Measurements from ENCODE around the gene NHLRC2.
A peak's percentile ranks its signal among the peaks of the same experiment; 100 is the strongest.
"Not testable (repeated sequence)": the region's sequence is repeated elsewhere in the genome, so short reads cannot be mapped to it uniquely, and the experiment has no call there.

Gene NHLRC2, protein sequence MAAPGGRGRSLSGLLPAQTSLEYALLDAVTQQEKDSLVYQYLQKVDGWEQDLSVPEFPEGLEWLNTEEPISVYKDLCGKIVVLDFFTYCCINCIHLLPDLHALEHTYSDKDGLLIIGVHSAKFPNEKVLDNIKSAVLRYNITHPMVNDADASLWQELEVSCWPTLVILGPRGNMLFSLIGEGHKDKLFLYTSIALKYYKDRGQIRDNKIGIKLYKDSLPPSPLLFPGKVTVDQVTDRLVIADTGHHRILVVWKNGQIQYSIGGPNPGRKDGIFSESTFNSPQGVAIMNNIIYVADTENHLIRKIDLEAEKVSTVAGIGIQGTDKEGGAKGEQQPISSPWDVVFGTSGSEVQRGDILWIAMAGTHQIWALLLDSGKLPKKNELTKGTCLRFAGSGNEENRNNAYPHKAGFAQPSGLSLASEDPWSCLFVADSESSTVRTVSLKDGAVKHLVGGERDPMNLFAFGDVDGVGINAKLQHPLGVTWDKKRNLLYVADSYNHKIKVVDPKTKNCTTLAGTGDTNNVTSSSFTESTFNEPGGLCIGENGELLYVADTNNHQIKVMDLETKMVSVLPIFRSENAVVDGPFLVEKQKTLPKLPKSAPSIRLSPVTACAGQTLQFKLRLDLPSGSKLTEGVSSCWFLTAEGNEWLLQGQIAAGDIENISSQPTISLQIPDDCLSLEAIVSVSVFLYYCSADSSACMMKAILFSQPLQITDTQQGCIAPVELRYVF

GRCh38 chr10:113854013-113854760 is at the start of gene NHLRC2, which contains the start of gene DCLRE1A:
TSS of gene NHLRC2 (plus strand) at chr10:113854661. CDS start at chr10:113854873, 212 bp downstream.
TSS of gene DCLRE1A (minus strand) at chr10:113854082. CDS start at chr10:113853182, 900 bp downstream.
- DNase-seq = peak; percentile 72

DNA sequence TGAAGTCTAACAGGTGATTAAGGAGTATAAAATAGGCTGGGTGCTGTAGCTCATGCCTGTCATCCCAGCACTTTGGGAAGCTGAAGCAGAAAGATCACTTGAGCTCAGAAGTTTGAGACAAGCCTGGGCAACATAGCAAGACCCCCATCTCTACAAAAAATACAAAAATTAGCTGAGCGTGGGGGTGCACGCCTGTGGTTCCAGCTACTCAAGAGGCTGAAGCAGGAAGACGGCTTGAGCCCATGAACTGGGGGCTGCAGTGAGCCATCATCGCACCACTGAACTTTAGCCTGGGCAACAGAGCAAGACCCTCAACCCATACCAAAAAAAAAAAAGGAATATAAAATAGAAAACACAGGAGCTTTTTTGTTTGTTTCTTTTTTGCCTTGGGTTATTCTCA is 48.0 kb upstream of the NHLRC2 start:
- no peak for DNase-seq

DNA sequence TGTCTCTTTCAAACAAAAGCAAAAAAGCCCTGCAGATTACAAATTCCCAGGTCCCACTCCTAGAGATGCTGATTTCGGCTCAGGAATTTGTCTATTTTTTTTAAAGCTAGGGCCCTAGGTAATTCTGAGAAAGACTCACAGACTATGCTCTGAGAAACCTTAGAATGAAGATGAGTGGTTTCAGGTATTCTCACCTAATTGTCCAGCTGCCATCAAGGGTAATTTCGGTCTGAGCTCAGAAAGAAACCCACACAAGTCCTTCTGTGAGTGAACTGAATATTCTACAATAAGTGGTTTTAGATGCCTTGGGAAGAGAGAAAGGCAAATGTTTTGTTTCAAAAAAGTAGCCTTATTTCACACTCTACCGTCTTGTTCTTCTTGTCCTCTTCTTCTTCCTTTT is 46.3 kb upstream of the NHLRC2 start:
- no peak for DNase-seq

DNA sequence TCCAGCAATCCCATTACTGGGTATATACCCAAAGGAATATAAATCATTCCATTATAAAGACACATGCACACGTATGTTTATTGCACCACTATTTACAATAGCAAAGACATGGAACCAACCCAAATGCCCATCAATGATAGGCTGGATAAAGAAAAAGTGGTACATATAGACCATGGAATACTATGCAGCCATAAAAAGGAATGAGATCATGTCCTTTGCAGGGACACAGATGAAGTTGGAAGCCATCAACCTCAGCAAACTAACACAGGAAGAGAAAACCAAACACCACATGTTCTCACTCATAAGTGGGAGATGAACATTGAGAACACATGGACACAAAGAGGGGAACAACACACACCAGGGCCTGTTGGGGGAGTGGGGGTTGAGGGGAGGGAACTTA is 39.8 kb upstream of the NHLRC2 start:
- DNase-seq = not testable (repeated sequence)

GRCh38 chr10:113819989-113820388 is 34.5 kb upstream of the NHLRC2 start:
- no peak for DNase-seq

DNA sequence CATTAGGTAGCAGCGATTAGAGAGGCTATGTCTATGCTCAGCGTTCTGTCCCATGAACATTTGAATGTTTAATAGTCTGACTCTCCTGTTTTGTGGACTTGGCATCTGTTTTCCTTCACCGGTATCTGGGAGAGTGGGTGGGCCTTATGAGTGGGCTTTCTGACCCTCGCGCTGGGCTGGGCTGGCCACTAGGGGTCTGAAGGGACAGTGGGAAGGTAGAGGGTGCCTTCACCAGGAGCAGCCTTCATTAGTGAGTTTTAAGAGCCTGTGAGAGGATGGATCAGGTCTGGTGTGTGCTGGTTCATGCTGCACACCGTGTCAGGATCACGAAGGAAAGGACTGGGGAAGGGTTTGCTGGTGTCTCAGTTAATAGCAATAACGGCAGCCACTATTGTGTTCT is 34.0 kb upstream of the NHLRC2 start:
- no peak for DNase-seq

DNA sequence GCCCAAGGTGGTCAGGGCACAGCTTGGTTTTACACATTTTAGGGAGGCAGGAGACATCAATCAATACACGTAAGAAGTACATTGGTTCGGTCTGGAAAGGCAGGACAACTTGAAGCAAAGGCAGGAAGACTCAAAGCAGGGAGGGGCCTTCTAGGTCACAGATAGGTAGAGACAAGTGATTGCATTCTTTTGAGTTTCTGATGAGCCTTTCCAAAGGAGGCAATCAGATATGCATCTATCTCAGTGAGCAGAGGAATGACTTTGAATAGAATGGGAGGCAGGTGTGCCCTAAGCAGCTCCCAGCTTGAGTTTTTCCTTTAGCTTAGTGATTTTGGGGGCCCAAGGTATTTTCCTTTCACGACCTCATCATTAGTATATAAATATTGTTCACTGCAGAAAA is 33.2 kb upstream of the NHLRC2 start:
- DNase-seq = not testable (repeated sequence)

GRCh38 chr10:113822174-113822573 is 32.3 kb upstream of the NHLRC2 start:
- DNase-seq = no peak

DNA sequence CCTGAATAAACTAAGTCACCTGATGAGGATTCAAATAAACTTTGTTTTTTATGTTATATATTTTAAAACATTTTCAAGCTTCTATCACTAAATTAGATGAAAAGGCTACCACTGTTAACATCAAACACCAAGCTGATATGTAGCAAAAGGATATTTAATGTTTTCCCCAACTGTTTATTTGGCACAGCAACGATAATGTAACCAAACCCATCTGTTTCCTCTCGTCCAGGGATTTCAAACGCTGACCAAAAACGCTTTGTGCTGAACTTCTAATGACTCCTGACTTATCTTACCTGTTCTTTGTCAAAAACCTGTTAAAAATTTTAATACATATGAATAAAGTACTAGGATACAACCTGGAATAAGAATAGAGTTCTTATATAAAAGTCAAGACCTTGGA is 31.1 kb upstream of the NHLRC2 start:
- no peak for DNase-seq

DNA sequence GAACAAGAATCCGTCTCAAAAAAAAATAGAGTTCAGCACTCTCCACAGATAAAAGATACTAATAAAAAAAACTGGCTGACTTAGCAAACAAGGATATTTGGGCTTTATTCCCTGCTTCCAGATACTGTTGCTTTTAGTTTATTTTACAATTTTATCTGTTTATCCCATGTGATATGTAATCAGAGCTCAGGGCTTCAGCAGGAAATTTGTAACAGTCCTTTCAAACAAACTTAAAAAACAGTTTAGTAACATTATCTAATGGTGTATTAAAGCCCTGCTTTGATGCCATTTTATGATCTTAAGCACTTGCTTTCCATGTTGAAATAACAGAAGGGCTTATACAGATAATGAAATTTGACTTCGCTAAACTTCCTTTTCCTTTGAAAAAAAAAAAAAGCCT is 28.7 kb upstream of the NHLRC2 start:
- DNase-seq = no peak

DNA sequence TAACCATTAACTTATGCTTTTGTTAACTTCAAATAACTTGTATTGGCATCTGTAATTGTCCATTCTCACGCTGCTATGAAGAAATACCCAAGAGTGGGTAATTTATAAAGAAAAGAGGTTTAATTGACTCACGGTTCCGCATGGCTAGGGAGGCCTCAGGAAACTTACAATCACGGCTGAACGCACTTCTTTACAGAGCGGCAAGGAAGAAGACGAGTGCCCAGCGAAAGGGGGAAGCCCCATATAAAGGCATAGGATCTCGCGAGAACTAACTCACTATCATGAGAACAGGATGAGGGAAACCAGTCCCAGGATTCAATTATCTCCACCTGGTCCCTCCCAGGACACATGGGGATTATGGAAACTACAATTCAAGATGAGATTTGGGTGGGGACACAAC is 25.9 kb upstream of the NHLRC2 start:
- DNase-seq = not testable (repeated sequence)

- DNase-seq = no peak
These were observed 12.3 kb upstream of the NHLRC2 start for GRCh38 chr10:113842171-113842570.

GRCh38 chr10:113843972-113844485 is 10.4 kb upstream of the NHLRC2 start:
- DNase-seq = no peak

GRCh38 chr10:113846036-113846435 is 8.4 kb upstream of the NHLRC2 start:
- DNase-seq = no peak

GRCh38 chr10:113849140-113849803 is 5.2 kb upstream of the NHLRC2 start:
- DNase-seq = no peak

- DNase-seq = no peak
These were observed 4.5 kb upstream of the NHLRC2 start for GRCh38 chr10:113849946-113850345.

GRCh38 chr10:113853578-113854012 is 866 bp upstream of the NHLRC2 start:
- DNase-seq = no peak

DNA sequence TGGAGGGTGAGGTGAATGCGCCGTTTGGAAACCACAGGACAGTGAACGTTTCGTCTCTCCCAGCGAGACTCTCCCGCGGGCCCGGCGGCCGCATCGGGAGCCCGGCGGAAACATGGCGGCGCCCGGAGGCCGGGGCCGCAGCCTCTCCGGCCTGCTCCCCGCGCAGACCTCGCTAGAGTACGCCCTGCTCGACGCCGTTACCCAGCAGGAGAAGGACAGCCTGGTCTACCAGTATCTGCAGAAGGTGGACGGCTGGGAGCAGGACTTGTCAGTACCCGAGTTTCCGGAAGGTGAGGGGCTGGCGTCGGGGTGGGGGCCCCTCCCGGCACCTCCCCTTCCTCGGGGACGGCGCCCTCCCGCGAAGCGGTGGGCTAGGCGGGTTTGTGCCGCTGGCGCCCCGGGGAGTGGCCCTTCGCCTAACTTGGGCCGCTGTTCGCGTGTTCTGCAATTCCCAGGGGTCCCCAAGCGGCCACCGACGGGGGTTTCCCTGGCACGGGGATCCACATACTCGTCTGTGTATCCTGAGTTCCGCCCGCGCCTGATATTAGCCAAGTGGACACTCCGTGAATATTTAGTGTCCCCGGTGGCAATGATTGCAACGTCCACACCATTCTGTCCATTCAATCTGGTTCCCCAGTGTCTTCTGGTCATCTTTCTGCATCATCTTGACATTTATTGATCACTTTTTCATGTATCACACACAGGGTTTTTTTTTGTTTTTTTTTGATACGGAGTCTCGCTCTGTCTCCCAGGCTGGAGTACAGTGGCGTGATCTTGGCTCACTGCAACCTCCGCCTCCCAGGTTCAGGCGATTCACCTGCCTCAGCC is 514 bp downstream of the NHLRC2 start:
- peak; percentile 46 for DNase-seq

GRCh38 chr10:113856563-113856962 is 2.1 kb downstream of the NHLRC2 start:
- no peak for DNase-seq

DNA sequence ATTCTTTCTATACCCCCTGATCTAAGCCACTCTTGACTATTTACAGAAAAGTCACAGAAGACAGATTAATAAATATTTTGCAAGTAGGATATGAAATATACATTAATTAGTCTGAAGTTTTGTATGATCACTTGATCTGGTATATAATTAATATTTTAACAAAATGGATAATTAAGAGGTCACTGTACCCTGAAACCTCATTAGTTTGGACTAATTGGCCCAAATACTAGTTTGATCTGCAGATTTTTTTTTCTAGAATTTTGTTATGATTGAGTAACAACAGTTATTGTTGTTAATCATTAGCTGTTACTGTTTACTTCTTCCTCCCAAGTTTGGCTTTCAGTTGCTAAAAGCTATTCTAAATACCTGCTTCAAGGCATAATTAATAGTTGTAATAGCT is 2.7 kb downstream of the NHLRC2 start:
- no peak for DNase-seq

GRCh38 chr10:113858541-113858940 is 4.1 kb downstream of the NHLRC2 start:
- DNase-seq = no peak

DNA sequence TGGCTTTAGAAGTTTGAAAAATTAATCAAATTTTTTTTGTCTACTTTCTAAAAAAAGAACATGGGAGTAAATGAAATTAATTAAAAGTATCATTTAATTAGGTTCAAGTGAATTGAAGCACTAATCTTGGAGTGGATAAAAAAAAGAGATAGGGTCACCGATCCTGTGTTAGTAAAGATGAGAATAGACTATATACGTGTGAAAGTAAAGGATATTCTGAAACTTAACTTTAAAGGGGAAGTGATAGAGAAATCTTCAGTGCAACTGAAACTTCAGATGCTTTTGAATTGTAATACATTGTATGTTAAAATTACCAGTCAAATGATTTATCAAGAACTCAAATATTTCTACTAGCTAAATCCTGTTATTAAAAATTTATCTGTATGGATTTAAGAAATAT is 4.8 kb downstream of the NHLRC2 start:
- DNase-seq = no peak

All from CD4-positive, alpha-beta T cell treated with Interleukin-10 for 1 hour (primary cell).